OCI-LY3 (cell line): Measurements from ENCODE around the gene RNF17.

Experiments used
- CTCF ChIP-seq: fragments of 200-600, 300-600 bp; sonication (generic); IDR thresholded peaks from 2 replicates; pipeline ENCODE4 v1.5.1; 2014; ENCODE audit warnings: antibody characterized with exemption, low read length, low read depth
- EZH2phosphoT487 ChIP-seq: fragments of 200-600 bp; shearing (Covaris generic); IDR thresholded peaks from 2 replicates; pipeline ENCODE4 v1.6.1; 2018; ENCODE audit warnings: antibody characterized with exemption, mixed run types, low read depth

DNA sequence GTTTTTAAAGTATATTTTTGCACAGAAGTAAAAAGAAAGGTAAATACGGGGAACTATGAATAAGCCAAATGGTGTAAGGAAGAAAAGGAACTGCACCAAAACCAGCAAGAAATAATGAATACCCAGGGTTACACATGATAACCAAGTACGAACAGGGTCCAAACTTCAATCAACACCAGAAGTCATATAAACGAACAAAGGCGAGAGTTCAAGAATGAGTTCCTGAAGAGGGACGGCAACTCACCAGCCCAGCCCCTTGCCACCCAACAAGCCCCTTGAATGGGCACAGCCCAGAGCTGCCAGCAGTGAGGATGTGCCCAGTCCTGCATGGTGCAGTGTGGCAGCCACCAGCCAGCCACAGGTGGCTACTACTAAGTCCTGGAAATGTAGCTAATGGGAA is 132.1 kb downstream of the RNF17 start:
- TF ChIP-seq CTCF (no peak), EZH2phosphoT487 (no peak)
